GM21526 (cell line): ENCODE data around the gene TEX53.

Experiments
- ATAC-seq: cut with Tn5 transposase; IDR thresholded peaks from one replicate; pipeline ENCODE4 v1.9.1; 2021; ENCODE audit warnings: moderate library complexity; ENCODE audit not compliant: unreplicated experiment, low FRiP score

Gene TEX53

GRCh38 chr9:114641967-114642366 is 15.6 kb downstream of the TEX53 start:
- no peak for ATAC-seq

GRCh38 chr9:114638404-114638803 is 19.2 kb downstream of the TEX53 start:
- no peak for ATAC-seq

GRCh38 chr9:114634387-114634786 is 23.2 kb downstream of the TEX53 start:
- no peak for ATAC-seq

- no peak for ATAC-seq
Observed at GRCh38 chr9:114633438-114634089, 24.0 kb downstream of the TEX53 start.

GRCh38 chr9:114631166-114631565 is 26.4 kb downstream of the TEX53 start:
- ATAC-seq = no peak

- no peak for ATAC-seq
Observed at GRCh38 chr9:114629563-114630090, 28.0 kb downstream of the TEX53 start.

- ATAC-seq = no peak
Observed at GRCh38 chr9:114627553-114627952, 30.1 kb downstream of the TEX53 start.

- no peak for ATAC-seq
Observed at GRCh38 chr9:114626415-114627020, 31.1 kb downstream of the TEX53 start.

GRCh38 chr9:114624677-114625076 is 32.9 kb downstream of the TEX53 start:
- ATAC-seq = no peak

GRCh38 chr9:114621975-114622609 is 35.5 kb downstream of the TEX53 start:
- ATAC-seq = no peak

GRCh38 chr9:114621561-114621960 is 36.0 kb downstream of the TEX53 start:
- ATAC-seq = no peak

- peak; percentile 54 for ATAC-seq
Observed at GRCh38 chr9:114619191-114619761, 38.3 kb downstream of the TEX53 start.

GRCh38 chr9:114616684-114617520 is 40.7 kb downstream of the TEX53 start:
- peak; percentile 64 for ATAC-seq

GRCh38 chr9:114614373-114614772 is 43.2 kb downstream of the TEX53 start:
- ATAC-seq = no peak

- ATAC-seq = no peak
Observed at GRCh38 chr9:114613919-114614318, 43.7 kb downstream of the TEX53 start.

- ATAC-seq = no peak
Observed at GRCh38 chr9:114613087-114613486, 44.5 kb downstream of the TEX53 start.

- ATAC-seq = no peak
Observed at GRCh38 chr9:114612272-114612923, 45.2 kb downstream of the TEX53 start.

GRCh38 chr9:114611516-114612271 is 45.9 kb downstream of the TEX53 start:
- peak; percentile 32 for ATAC-seq

- ATAC-seq = no peak
Observed at GRCh38 chr9:114608525-114608796, 49.1 kb downstream of the TEX53 start.
